GM18517 (cell line): ENCODE results near the gene TAOK3.
"Not testable (repeated sequence)": the region's sequence is repeated elsewhere in the genome, so short reads cannot be mapped to it uniquely, and the experiment has no call there.

Experiments
- ATAC-seq: cut with Tn5 transposase; IDR thresholded peaks from one replicate; pipeline ENCODE4 v1.9.1; 2021; ENCODE audit warnings: mild to moderate bottlenecking, moderate library complexity; ENCODE audit not compliant: unreplicated experiment

Gene TAOK3

DNA sequence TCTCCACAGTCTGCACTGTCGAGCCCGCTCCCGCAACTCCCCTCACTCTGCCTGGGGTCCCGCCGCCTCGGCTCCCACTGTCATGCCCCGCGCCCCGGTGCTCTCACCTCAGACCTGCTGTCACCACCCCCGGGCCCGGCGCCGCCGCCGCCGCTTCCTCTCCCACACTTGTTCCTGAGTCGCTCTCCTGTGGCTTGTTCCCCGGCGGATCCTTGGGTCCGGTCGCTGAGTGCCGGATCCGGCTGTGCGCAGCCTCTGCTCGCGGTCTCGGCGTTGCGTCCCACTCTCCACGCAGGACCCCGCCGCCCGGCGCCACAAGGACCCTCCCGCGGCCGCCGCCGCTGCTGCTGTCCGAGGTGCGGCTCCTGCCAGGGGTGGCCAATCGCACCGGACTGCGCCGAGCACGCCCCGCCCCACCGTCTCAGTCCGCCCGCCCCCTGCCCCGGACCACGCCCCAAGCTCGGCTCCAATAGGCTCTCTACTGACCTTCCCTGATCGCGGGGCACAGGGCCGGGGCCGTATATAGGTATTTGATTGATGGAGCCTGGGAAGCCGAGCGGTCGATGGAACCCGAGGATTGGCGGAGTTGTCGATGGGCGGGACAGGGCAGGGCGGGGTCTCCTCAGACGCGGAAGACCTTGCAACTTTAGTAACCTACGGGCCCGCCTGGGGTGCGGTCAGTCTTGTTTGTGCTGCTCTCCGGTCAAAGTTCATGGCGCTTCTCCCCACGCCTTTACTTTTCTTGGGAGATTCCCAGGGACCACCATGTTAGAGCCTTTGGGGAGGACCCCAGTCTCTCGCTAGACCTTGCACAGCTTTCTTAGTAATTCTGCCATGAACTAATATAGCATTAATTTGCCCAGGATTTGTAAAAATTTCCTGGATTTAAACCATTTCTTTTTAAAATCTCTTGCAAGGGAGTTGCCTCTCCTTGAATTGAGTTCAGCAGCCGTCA lies at the start of gene TAOK3:
TSS of gene TAOK3 (minus strand) at position 367 of the 955 bp plus-strand sequence. CDS start 117,340 bp downstream, outside the sequence.
- ATAC-seq: peak; percentile 74

DNA sequence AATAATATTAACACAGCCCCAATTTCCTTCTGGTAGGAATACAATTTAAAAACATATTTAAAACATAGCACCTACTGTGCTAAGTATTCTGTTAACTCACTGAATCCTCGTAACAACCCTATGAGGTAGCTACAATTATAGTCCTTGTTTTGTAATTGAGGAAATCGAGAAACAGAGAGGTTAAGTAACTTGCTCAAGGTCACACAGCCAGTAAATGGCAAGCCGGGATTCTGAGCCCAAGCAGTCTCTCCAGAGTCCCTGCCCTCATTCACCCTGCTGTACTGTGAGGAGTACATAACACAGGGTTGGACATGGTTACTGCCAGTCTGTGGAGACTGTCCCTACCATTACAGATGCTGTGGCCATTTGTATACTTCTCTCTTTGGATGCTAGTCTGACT lies 48.0 kb upstream of the TAOK3 start:
- no peak for ATAC-seq

DNA sequence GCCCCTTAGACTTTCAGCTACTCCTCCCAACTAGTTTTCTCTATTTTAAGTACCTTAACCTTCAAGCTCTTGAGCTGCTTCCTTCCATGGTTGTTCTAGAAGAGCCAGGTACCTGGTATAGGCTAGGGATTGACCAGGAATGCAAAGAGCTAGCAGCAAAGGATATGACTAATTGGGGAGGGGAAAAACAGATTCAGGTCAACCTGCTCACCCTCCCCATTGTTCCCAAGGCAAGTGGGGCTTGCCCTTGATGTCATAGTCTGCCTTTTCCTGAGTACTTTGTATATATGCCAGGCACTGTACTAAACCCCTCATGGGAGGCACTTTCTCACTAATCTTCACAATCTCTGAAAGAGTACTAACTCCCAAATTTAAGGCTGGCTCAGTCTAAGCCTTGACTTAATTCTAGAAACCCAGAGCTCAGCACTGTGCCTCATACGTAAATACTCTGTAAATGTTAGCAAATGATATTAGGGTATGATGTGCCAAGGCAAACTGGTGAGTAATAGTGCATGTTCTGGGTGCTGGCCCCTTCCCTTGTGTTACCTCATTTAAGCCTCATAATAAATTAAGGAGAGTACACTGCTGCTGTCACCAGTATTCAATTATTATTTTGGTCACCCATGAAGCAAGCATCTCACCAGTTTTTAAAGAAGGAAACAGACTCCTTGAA lies 45.8 kb upstream of the TAOK3 start:
- no peak for ATAC-seq

DNA sequence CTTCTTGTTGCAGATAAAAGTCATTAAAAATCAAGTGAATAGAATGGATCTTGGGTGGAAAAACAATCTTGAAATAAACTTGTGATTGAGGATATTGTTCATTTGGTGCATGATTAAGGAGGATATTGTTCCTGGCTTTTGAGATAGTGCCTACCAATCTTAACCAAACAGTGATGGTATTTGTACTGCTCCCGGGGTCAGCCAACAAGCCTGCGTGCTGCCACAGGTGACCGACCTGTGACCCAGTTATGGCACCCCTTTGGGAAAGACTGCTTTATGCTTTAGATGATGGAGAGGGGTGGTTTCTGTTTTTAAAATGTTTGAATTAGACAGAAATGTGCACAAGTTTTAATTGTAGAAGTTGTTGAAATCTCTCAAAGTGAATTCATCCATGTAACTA lies 45.2 kb upstream of the TAOK3 start:
- ATAC-seq: no peak

DNA sequence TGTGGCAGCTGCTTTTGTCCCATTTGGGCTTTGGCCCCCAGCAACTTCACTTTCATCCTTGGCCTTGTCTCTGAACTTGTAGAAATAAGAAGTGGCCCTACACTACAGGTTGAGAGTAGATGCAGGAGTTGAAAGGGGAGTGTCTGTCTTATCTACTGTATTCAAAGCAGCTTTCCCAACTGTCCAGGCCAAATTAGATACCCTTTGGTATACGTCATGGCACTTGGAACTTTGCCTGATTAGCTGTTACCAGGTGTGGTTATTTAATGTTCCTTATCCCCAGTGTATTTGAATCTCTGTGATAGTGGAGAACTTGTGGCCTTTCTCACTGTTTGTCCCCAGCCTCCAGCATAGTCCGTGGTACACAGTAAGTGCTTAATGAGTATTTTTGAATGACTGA lies 37.1 kb upstream of the TAOK3 start:
- no peak for ATAC-seq

- not testable (repeated sequence) for ATAC-seq
These were observed 35.5 kb upstream of the TAOK3 start for GRCh38 chr12:118408241-118408640.

GRCh38 chr12:118404876-118405521 lies 32.3 kb upstream of the TAOK3 start:
- no peak for ATAC-seq

DNA sequence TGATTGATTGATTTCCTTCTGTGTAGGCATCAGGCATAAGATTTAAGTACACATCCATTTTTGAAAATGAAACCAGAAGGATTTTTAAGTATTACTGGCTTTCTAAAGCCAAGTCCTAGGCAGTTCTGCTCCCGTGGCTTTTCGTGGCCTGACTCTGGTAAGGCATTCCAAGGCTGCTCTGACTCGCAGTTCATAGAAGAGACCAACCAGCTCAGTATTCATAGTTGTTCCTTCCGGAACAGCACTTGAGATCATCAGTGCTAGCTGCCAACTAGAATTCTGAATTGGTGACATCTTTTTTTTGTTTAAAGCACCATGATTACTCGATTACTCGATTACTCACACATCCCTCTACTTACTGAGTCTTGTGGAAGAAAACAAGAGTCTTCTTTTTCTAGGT lies 29.5 kb upstream of the TAOK3 start:
- no peak for ATAC-seq

- ATAC-seq: no peak
These were observed 26.2 kb upstream of the TAOK3 start for GRCh38 chr12:118398940-118399339.

GRCh38 chr12:118398524-118398923 lies 25.8 kb upstream of the TAOK3 start:
- no peak for ATAC-seq

DNA sequence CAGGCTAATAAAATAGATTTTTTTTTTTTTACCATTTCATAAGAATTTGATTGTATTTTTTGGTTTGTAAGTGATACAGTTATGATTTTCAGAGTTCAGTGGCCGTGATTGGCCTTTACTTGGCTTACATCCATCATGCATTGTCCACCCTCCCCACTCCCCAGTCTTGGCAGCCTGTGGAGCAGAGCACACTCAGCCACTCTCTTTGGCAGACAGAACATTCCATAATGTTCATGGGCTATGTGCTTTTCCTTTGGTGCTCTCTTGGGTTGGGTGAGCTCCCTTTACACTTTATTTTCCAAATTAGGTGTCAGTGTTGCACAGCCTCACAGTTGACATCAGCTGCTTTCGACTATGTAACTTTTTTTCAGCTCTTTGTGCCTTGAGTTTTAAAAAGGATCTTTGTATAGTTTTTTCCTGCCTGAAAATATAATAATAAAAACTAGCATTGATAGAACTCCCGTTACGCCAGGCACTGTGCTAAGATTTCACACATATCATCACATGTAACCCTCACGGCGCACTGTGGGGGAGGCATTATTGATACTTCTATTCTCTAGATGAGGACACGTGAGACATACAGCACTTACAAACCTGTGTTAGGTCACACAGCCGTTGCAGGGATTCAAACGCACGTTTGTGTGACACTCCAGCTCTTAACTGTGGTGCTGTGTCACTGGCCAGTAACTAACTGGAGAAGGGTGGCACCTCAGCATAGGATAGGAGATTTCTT lies 25.2 kb upstream of the TAOK3 start:
- no peak for ATAC-seq

GRCh38 chr12:118391836-118392235 lies 19.1 kb upstream of the TAOK3 start:
- ATAC-seq: no peak

DNA sequence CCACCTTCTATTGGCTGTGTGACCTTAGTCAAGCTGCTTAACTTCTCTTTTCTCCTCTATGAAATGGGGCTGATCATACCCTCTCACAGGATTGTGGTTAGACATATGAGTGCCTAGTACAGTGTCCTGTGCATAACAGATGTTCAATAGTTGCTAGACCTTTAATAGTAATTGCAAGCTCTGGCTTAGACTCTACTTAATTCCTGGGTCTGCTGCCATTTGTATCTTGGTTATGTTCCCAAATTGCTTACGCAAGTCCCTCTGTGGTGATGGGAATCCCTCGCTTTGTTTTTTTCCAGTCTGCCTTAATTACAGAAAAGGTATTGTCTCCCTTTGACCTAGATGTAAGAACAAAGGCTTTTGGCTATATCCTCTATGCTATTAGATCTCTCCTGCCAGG lies 18.7 kb upstream of the TAOK3 start:
- no peak for ATAC-seq

- no peak for ATAC-seq
These were observed 5.3 kb upstream of the TAOK3 start for GRCh38 chr12:118377884-118378470.

DNA sequence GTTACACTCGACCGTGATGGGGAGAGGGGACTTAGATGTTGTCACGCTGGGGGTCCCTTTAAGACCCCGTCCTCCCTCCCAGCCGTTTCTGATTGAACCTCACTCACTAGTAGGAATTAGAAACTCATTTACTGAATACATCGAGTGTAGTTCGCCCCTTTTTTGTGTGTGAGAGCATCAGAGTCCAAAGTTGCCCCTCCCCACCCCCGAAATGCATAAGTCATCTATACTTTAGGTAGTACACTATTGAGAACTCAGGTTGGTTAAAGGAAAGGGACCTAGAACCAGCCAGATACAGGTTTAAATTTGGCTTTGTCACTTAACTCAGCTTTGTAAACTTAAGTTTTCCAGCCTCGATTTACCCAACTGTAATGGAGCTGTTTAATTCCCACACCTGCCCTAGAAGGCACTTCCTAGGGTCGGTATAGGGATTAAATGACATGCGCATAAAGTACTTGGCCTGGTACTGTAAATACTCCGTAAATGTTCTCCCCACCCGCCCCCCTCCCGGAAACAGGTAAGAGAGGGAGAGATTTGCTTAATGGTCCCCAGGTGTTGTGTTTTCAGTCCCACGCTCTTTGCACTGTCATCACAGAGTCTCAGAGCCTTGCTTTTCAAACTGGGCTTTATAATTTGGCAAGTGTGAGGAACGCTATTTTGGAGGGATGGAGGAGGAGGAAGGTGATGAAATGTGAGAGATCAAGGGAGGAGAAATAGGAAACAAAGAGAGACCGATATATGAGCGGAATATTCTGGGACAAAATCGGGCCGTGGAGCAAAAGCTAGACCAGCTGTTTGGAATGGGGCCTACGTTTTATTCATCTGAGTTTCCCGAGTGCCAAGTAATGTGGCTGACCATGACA lies 4.5 kb upstream of the TAOK3 start:
- no peak for ATAC-seq

DNA sequence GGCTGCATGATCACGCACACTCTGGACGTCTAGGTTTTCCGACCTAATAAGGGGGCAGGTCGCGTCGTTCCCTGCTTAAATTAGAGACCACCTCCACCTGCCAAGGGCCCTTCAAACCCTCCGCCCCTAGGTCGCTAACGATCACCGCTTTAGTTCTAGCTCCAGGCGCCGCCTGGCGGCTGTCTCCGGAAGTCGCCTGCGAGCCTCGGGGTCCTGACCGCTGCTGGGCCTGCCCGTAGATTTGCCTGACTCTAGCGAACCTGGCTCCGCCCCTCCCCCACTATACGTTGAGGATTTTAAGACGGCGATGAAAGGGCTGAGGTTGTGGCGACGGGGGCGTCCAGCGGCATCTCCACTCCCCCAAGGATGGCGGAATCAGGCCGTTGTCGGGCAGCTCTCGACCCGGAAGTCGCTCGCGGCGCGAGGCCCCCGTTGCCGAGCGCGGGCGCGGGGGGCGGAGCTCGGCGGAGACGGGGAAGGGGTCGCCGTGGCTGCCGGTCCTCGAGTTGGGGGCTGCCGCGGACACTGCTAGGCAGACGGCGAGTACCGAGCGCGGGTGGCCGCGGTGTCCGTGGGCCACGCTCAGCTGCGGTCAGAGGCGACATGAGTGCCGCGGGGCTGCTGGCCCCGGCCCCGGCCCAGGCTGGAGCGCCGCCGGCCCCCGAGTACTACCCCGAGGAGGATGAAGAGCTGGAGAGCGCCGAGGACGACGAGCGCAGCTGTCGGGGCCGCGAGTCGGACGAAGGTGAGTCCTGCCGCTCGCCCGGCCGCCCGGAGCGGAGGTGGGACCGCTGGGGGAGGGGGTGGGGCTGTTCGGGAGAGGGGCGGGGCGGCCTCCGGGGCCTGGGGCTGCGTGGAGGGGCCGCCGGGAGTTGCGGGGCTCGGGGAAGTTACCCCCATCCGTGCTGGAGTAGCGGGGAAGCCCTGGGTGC lies 3.6 kb upstream of the TAOK3 start, which contains the start of gene SUDS3:
TSS of gene SUDS3 (plus strand) at position 467 of the 932 bp plus-strand sequence. CDS start at position 604, 137 bp downstream.
- ATAC-seq: no peak

DNA sequence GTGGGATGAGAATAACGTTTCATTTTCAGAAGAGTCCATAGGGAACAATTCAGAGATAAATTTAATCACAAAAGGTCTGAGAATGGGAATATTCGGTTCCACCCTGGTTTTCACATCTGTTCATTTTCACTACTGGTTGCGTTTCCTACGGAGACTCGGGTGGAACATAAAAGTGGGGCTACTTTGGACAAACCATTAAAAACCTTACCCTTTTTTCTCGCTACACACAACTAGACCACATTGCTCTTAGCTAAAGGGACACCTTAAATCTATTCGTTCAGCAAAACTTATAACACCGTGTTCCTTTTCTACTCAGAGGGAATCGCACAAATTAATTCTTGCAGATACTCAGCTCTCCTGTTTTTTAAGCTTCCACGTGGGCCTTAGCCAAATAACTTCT lies 2.6 kb upstream of the TAOK3 start:
- ATAC-seq: no peak

- no peak for ATAC-seq
These were observed 2.2 kb upstream of the TAOK3 start for GRCh38 chr12:118374909-118375308.
